Esophagus squamous epithelium (tissue), 4 donors: Measurements from ENCODE around the gene FDXR.

Experiments used
- POLR2A ChIP-seq, 4 donors: fragments of 450-650 bp; IDR thresholded peaks; one replicate each; pipeline ENCODE4 v1.6.1; 2017; ENCODE audit warnings: antibody characterized with exemption in 4 of 4, mild to moderate bottlenecking in 4 of 4, moderate library complexity in 3 of 4
- TF ChIP-seq, protein P1 (sequence below), 6 experiments: fragments of 450-650 bp in 4 of 6; fragments of 200-600 bp in 2 of 6; sonication (generic) in 2 of 6; IDR thresholded peaks; one replicate each; pipeline ENCODE4 v1.5.1; 2016 to 2019; ENCODE audit warnings: antibody characterized with exemption in 6 of 6, mild to moderate bottlenecking in 4 of 6, moderate library complexity in 4 of 6

DNA sequence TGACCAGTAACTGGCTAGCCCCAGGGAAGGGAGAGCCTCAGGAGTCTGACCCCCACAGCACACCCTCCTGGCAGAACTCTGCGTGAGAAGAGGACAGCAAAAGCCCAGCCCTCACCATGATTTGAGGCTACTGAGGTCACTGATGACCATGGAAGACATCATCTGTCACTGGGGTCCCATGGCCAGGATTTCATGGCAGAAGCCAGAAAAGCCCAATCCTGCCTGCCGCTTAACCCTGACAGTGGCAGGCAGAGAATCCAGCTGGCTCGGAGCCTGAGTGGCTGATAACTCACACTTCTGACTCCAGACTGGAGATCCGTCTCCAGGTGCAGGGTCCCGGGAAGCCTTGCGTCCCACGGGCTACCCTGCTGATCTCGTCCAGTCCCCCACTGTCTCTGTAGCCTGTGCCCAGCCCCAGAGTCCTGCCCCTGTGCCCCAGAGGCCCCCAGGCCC lies 30.6 kb downstream of the FDXR start:
- TF ChIP-seq POLR2A (IDR thresholded peaks at IDR 0.05), result no peak
- TF ChIP-seq, protein P1, sequence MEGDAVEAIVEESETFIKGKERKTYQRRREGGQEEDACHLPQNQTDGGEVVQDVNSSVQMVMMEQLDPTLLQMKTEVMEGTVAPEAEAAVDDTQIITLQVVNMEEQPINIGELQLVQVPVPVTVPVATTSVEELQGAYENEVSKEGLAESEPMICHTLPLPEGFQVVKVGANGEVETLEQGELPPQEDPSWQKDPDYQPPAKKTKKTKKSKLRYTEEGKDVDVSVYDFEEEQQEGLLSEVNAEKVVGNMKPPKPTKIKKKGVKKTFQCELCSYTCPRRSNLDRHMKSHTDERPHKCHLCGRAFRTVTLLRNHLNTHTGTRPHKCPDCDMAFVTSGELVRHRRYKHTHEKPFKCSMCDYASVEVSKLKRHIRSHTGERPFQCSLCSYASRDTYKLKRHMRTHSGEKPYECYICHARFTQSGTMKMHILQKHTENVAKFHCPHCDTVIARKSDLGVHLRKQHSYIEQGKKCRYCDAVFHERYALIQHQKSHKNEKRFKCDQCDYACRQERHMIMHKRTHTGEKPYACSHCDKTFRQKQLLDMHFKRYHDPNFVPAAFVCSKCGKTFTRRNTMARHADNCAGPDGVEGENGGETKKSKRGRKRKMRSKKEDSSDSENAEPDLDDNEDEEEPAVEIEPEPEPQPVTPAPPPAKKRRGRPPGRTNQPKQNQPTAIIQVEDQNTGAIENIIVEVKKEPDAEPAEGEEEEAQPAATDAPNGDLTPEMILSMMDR (IDR thresholded peaks at IDR 0.05), result no peak
